Measurements from ENCODE around the gene PDE4A. TPM values are rescaled to one million over a fixed set of nuclear protein-coding genes. Genes with fewer than 3 reads are reported as not detected.

PDE4A gene
- total and polyA plus RNA-seq, 2 of the 13 experiments (the other 11 are each of a cell fraction or from before 2014, with no cell fraction given) = 1.1 to 4.1 TPM

GRCh38 chr19:10460714-10461046 is 40.3 kb downstream of the PDE4A start:
- no peaks in the 10 kb centered on the region for H3K4me1 ChIP-seq (ENCODE audit: insufficient read depth, low read length)
- H3K79me2 ChIP-seq (ENCODE audit: insufficient read depth, low read length) = no peaks in the 10 kb centered on the region
- no peak overlapping the region for H3K9ac ChIP-seq (ENCODE audit: insufficient read depth, low read depth, low read length)
- WGBS (ENCODE audit: low lambda C conversion rate) = 97% methylated on average over 8 of the region's 8 CpGs
- no peak overlapping the region for H3K27ac ChIP-seq (ENCODE audit: extremely low read length, insufficient read depth, low read length)
- no peak overlapping the region for H3K4me3 ChIP-seq (replicated peaks in 1 of 3; ENCODE audit: insufficient read depth in 1 of 3, low read depth in 2 of 3, low read length in 3 of 3)
- no peak for ATAC-seq
- ChIA-PET CTCF (ENCODE audit: low intra/inter-chr PET ratio, low total read pairs) (no interaction called here), POLR2A (no interaction called here)
- DNase-seq (ENCODE audit: low spot score) = no peak
- no peak for FAIRE-seq
- H2AFZ ChIP-seq (ENCODE audit: low read length) = no peak overlapping the region
- H3K36me3 ChIP-seq (replicated peaks in 1 of 2; ENCODE audit: control insufficient read depth in 1 of 2, insufficient read depth in 2 of 2, low read length in 2 of 2) = 0 out of 5 replicates have a peak, but pooled peaks cover 0 to 6% of the 10 kb centered on the region in 2 experiments
- TF ChIP-seq ZNF317 (CRISPR knock-in tag; IDR thresholded peaks at IDR 0.05) (no peak), NR2F6 (IDR thresholded peaks at IDR 0.05) (no peak), NR2F6 (CRISPR knock-in tag; IDR thresholded peaks at IDR 0.05) (no peak), GMEB2 (CRISPR knock-in tag; IDR thresholded peaks at IDR 0.05; ENCODE audit: low read depth) (no peak), ATRX (CRISPR knock-in tag; IDR thresholded peaks at IDR 0.05; ENCODE audit: borderline replicate concordance) (no peak), ZNF784 (CRISPR knock-in tag; IDR thresholded peaks at IDR 0.05; ENCODE audit: borderline replicate concordance) (no peak), HCFC1 (IDR thresholded peaks at IDR 0.05; ENCODE audit: low read depth, low read length) (no peak), TSC22D2 (CRISPR knock-in tag; IDR thresholded peaks at IDR 0.05; ENCODE audit: borderline replicate concordance) (no peak), TBL1XR1 (IDR thresholded peaks at IDR 0.05; ENCODE audit: borderline replicate concordance, low read length, partially characterized antibody) (no peak), NR1H2 (CRISPR knock-in tag; IDR thresholded peaks at IDR 0.05; ENCODE audit: borderline replicate concordance, low read depth) (no peak), SNRNP70 (IDR thresholded peaks at IDR 0.05; ENCODE audit: low read depth, low read length) (no peak), CHCHD3 (CRISPR knock-in tag; IDR thresholded peaks at IDR 0.05) (no peak), ZNF17 (CRISPR knock-in tag; IDR thresholded peaks at IDR 0.05) (no peak), CCDC6 (CRISPR knock-in tag; IDR thresholded peaks at IDR 0.05) (no peak), NR3C1 (CRISPR knock-in tag; IDR thresholded peaks at IDR 0.05) (no peak), ZNF850 (CRISPR knock-in tag; conservative IDR thresholded peaks at IDR 0.05) (no peak), ZBTB7A (CRISPR knock-in tag; IDR thresholded peaks at IDR 0.05) (no peak), TFAP4 (IDR thresholded peaks at IDR 0.05; ENCODE audit: borderline replicate concordance, low read depth) (no peak), GMEB1 (CRISPR knock-in tag; IDR thresholded peaks at IDR 0.05; ENCODE audit: borderline replicate concordance) (no peak)
- no TSS peak for BruUV-seq (replicated peaks)
- no peak overlapping the region for H3K4me2 ChIP-seq (ENCODE audit: low read depth, low read length)
- H3K9me3 ChIP-seq (ENCODE audit: low read length) = no peaks in the 10 kb centered on the region
- in situ Hi-C loops (cut with HindIII; ENCODE audit: extremely low pct_ligation_motif_present, low pct_unique_long_range_greater_than_20kb) = no loop called here
- H3K27me3 ChIP-seq (ENCODE audit: control insufficient read depth in 1 of 2, insufficient read depth in 2 of 2, low read length in 2 of 2) = no peaks in the 10 kb centered on the region
- intact Hi-C loops (cut with micrococcal nuclease; ENCODE audit: unreplicated experiment) = no loop called here
- no peaks in the 10 kb centered on the region for H4K20me1 ChIP-seq (ENCODE audit: insufficient read depth, low read length)
